Psoas muscle (tissue), 8 donors: ENCODE measurements around the gene EHHADH. TPM values are rescaled to one million over a fixed set of nuclear protein-coding genes. Genes with fewer than 3 reads are reported as not detected.

Source experiments
- ATAC-seq, 4 donors: fragments of 200-7000 bp; cut with Tn5 transposase; one replicate each; pipeline ENCODE4 v1.9.1; 2020; ENCODE audit warnings: moderate library complexity in 3 of 4, mild to moderate bottlenecking in 2 of 4
- DNase-seq, 2 donors: peaks; one replicate each; pipeline ENCODE4 v3.0.0-alpha.2; 2020
- H3K27ac ChIP-seq: fragments of 200-600 bp; one replicate; pipeline ENCODE4 v1.8.0; 2022
- H3K27me3 ChIP-seq, 3 donors: fragments of 200-600 bp in 1 of 3; one replicate each; pipeline versions ENCODE4 v1.6.1 to v1.8.0; 2013 to 2022; ENCODE audit warnings: low read length in 2 of 3, mild to moderate bottlenecking in 2 of 3, moderate library complexity in 1 of 3; ENCODE audit not compliant: insufficient read depth in 3 of 3
- H3K36me3 ChIP-seq, 2 donors: fragments of 200-600 bp in 1 of 2; one replicate each; pipeline versions ENCODE4 v1.6.1 to v1.8.0; 2013 to 2022; ENCODE audit warnings: low read depth in 1 of 2, mild to moderate bottlenecking in 1 of 2, moderate library complexity in 1 of 2; ENCODE audit not compliant: insufficient read depth in 1 of 2
- H3K4me1 ChIP-seq: fragments of 200-600 bp; one replicate; pipeline ENCODE4 v1.8.0; 2022
- H3K4me3 ChIP-seq: fragments of 200-600 bp; one replicate; pipeline ENCODE4 v1.8.0; 2022; ENCODE audit warnings: mild to moderate bottlenecking
- H3K9me3 ChIP-seq: fragments of 200-600 bp; one replicate; pipeline ENCODE4 v1.8.0; 2022
- CTCF ChIP-seq: fragments of 200-600 bp; IDR thresholded peaks from one replicate; pipeline ENCODE4 v1.8.0; 2022; ENCODE audit warnings: antibody characterized with exemption
- WGBS, 3 donors: extraction: QIAGEN DNeasy Blood & Tissue Kit; methylation state at CpG; one replicate each; pipeline versions ENCODE4 v1.1.6 to v1.1.7; 2013; 5-methylcytosine and 5-hydroxymethylcytosine counted together
- intact Hi-C, 2 donors: fragments of 100-400 bp; cut with DNase I; formaldehyde crosslinking; loops; one replicate each; pipeline versions ENCODE4 v1.11.0 to v1.14.2; 2022
- polyA plus RNA-seq, 3 donors: library from polyadenylated mRNA; stranded (reverse); fragments of 200-250 nt; gene quantifications; one replicate each; pipeline ENCODE4 v1.2.3, GENCODE V29; 2013
- total RNA-seq, 4 donors: library from RNA; stranded (reverse); fragmentation: NEBNext Ultra II Directional in 2 of 4; extraction: Animal tissue kit (Norgen Biotek cat#: 25700) in 2 of 4; gene quantifications; one replicate each; pipeline versions ENCODE4 v1.2.1 to v1.2.4, GENCODE V29; 2021 to 2023
- donor health status: healthy with polysubstance abuse.
- donor health status: DM: no; HTN: no; CAD: no; lungs with moderate emphysema.
- donor health status: Bipolar disorder and iron deficiency.
- donor health status: healthy.
- donor health status: DM: yes; HTN: yes; CAD: no.
- donor health status: DM: no; HTN: no; CAD: no.
- donor health status: DM: no; HTN: no; CAD: no.
- donor health status: DM: yes; HTN: yes; CAD: no.

EHHADH gene
- total and polyA plus RNA-seq, 7 donors, result 0.65 to 7.2 (median 1.9) TPM

- TF ChIP-seq CTCF, result no peak
- H3K9me3 ChIP-seq, result no peaks in the 10 kb centered on the region
- DNase-seq (no peak), ATAC-seq (no peak)
- no peak overlapping the region for H3K27ac ChIP-seq
- no peaks in the 10 kb centered on the region for H3K36me3 ChIP-seq
- intact Hi-C loops, result no loop called here
- H3K4me1 ChIP-seq, result no peaks in the 10 kb centered on the region
- H3K27me3 ChIP-seq, result peaks cover 0 to 21% (median 0%) of the 10 kb centered on the region in 3 donors
- WGBS, 3 donors, result 93 to 99% (median 94%) methylated on average over 3 of the region's 3 CpGs
- no peak overlapping the region for H3K4me3 ChIP-seq
These were observed 109.1 kb downstream of the EHHADH start for GRCh38 chr3:185144784-185145183.

Other genes with a start within 250 kb of the EHHADH start
- gene C3orf70, start 101.0 kb downstream of the EHHADH start, total RNA-seq, result under 1 TPM; 0.42 to 0.97 (median 0.81) TPM
- under 1 TPM; 0.13 to 0.22 (median 0.18) TPM for gene C3orf70, start 101.0 kb downstream of the EHHADH start, polyA plus RNA-seq
- 1 to 10 TPM; 5.0 to 7.6 (median 6.9) TPM for gene MAP3K13, start 109.1 kb upstream of the EHHADH start, total RNA-seq
- 1 to 10 TPM; 2.6 to 4.3 (median 2.7) TPM for gene MAP3K13, start 109.1 kb upstream of the EHHADH start, polyA plus RNA-seq
- gene TMEM41A, start 245.0 kb upstream of the EHHADH start, total RNA-seq, result 10 to 100 TPM in 2 of 4 donors, 1 to 10 TPM in 2; 8.7 to 12.7 (median 10.4) TPM
- 10 to 100 TPM in 2 of 3 donors, 1 to 10 TPM in 1; 6.5 to 16.6 (median 11.8) TPM for gene TMEM41A, start 245.0 kb upstream of the EHHADH start, polyA plus RNA-seq